ENCODE measurements around the gene GPS1.

- no peak for TF ChIP-seq MAX (IDR thresholded peaks at IDR 0.05; ENCODE audit: low read depth, low read length)
- no peak for TF ChIP-seq JUNB (IDR thresholded peaks at IDR 0.05)
- TF ChIP-seq EP300 (IDR thresholded peaks at IDR 0.05; ENCODE audit: borderline replicate concordance in 1 of 2, control insufficient read depth in 1 of 2, low read depth in 2 of 2, low read length in 2 of 2) = no peak
- no peak for TF ChIP-seq CHD2 (IDR thresholded peaks at IDR 0.05; ENCODE audit: borderline replicate concordance, low read depth, low read length)
- TF ChIP-seq CTCF (IDR thresholded peaks at IDR 0.05 in 2 of 3, conservative IDR thresholded peaks at IDR 0.05 in 1 of 3; ENCODE audit: control insufficient read depth in 2 of 3, extremely low read depth in 1 of 3, insufficient read depth in 1 of 3, low read depth in 3 of 3, low read length in 3 of 3) = no peak
- no peak for TF ChIP-seq RELA (IDR thresholded peaks at IDR 0.05; ENCODE audit: borderline replicate concordance, partially characterized antibody)
- TF ChIP-seq ZBTB11 (CRISPR knock-in tag; IDR thresholded peaks at IDR 0.05) = no peak
Measured at GRCh38 chr17:82014971-82015310, 36.8 kb upstream of the GPS1 start.
